Neural progenitor cell (in vitro differentiated cells): Measurements from ENCODE around the gene TEP1. TPM values are rescaled to one million over a fixed set of nuclear protein-coding genes. Genes with fewer than 3 reads are reported as not detected.
A peak's percentile ranks its signal among the peaks of the same experiment; 100 is the strongest.

Experiments
- DNase-seq: peaks from one replicate; pipeline ENCODE4 v3.0.0-alpha.2; 2016; ENCODE audit warnings: low spot score
- H2AFZ ChIP-seq: fragments of 200-600 bp; sonication (generic); replicated peaks from 2 replicates; pipeline ENCODE4 v1.6.1; 2016; ENCODE audit warnings: antibody characterized with exemption
- H3F3A ChIP-seq: fragments of 200-600 bp; sonication (generic); 2 replicates; pipeline ENCODE4 v1.6.1; 2016; ENCODE audit warnings: antibody characterized with exemption, low read depth
- H3K27ac ChIP-seq: fragments of 200-600 bp; sonication (generic); 2 replicates; pipeline ENCODE4 v1.5.1; 2016; ENCODE audit warnings: mild to moderate bottlenecking
- H3K27me3 ChIP-seq: fragments of 200-600 bp; sonication (generic); 2 replicates; pipeline ENCODE4 v1.6.1; 2016; ENCODE audit warnings: mild to moderate bottlenecking, moderate library complexity
- H3K36me3 ChIP-seq: fragments of 200-600 bp; sonication (generic); 2 replicates; pipeline ENCODE4 v1.5.1; 2016
- H3K4me1 ChIP-seq: fragments of 200-600 bp; sonication (generic); 2 replicates; pipeline ENCODE4 v1.6.1; 2016; ENCODE audit warnings: mixed run types
- H3K4me2 ChIP-seq: fragments of 200-600 bp; sonication (generic); 2 replicates; pipeline ENCODE4 v1.6.1; 2016
- H3K4me3 ChIP-seq: fragments of 200-600 bp; sonication (generic); 2 replicates; pipeline ENCODE4 v1.5.1; 2016
- H3K79me2 ChIP-seq: fragments of 200-600 bp; sonication (generic); 2 replicates; pipeline ENCODE4 v1.6.1; 2016; ENCODE audit warnings: low read depth
- H3K9ac ChIP-seq: fragments of 200-600 bp; sonication (generic); 2 replicates; pipeline ENCODE4 v1.6.1; 2016
- H3K9me3 ChIP-seq: fragments of 200-600 bp; sonication (generic); 2 replicates; pipeline ENCODE4 v1.5.1; 2016; ENCODE audit warnings: low read depth
- H4K20me1 ChIP-seq: fragments of 200-600 bp; sonication (generic); 2 replicates; pipeline ENCODE4 v1.6.1; 2016; ENCODE audit warnings: low read depth
- H3K27ac Mint-ChIP-seq: 3 replicates; pipeline ENCODE4 v1.8.0; 2021; ENCODE audit warnings: mixed read lengths
- H3K27me3 Mint-ChIP-seq: 2 replicates; pipeline ENCODE4 v1.8.0; 2022; ENCODE audit warnings: low read depth, mild to moderate bottlenecking, inconsistent platforms, moderate library complexity, mixed read lengths; ENCODE audit not compliant: insufficient read depth
- H3K36me3 Mint-ChIP-seq: 3 replicates; pipeline ENCODE4 v1.8.0; 2021; ENCODE audit warnings: mixed read lengths
- H3K4me1 Mint-ChIP-seq: 3 replicates; pipeline ENCODE4 v1.8.0; 2021; ENCODE audit warnings: mixed read lengths
- H3K4me3 Mint-ChIP-seq: 3 replicates; pipeline ENCODE4 v1.8.0; 2021; ENCODE audit warnings: mild to moderate bottlenecking, moderate library complexity, mixed read lengths
- H3K9me3 Mint-ChIP-seq: 3 replicates; pipeline ENCODE4 v1.8.0; 2020; ENCODE audit warnings: mixed read lengths
- EZH2 ChIP-seq: fragments of 200-600 bp; sonication (generic); IDR thresholded peaks from 2 replicates; pipeline ENCODE4 v1.6.1; 2017; ENCODE audit warnings: antibody characterized with exemption, mild to moderate bottlenecking, moderate library complexity
- EZH2phosphoT487 ChIP-seq: fragments of 200-600 bp; sonication (generic); IDR thresholded peaks from 2 replicates; pipeline ENCODE4 v1.6.1; 2017; ENCODE audit warnings: antibody characterized with exemption
- small RNA-seq: library from RNA; depleted of rRNA; stranded (forward); fragments of <200 nt; gene quantifications from one replicate; pipeline ENCODE3, GENCODE V24; 2015
- total RNA-seq: library from RNA; depleted of rRNA; stranded (reverse); fragments of >200 nt; gene quantifications from 2 replicates; pipeline ENCODE4 v1.2.3, GENCODE V29; 2015; ENCODE audit warnings: low replicate concordance
- TF ChIP-seq, protein P1 (sequence below): fragments of 200-600 bp; sonication (generic); IDR thresholded peaks from 2 replicates; pipeline ENCODE4 v1.5.1; 2017; ENCODE audit warnings: antibody characterized with exemption, mild to moderate bottlenecking

TEP1 gene
- total RNA-seq, 1 donor from 2014 or later = 19.8 TPM

DNA sequence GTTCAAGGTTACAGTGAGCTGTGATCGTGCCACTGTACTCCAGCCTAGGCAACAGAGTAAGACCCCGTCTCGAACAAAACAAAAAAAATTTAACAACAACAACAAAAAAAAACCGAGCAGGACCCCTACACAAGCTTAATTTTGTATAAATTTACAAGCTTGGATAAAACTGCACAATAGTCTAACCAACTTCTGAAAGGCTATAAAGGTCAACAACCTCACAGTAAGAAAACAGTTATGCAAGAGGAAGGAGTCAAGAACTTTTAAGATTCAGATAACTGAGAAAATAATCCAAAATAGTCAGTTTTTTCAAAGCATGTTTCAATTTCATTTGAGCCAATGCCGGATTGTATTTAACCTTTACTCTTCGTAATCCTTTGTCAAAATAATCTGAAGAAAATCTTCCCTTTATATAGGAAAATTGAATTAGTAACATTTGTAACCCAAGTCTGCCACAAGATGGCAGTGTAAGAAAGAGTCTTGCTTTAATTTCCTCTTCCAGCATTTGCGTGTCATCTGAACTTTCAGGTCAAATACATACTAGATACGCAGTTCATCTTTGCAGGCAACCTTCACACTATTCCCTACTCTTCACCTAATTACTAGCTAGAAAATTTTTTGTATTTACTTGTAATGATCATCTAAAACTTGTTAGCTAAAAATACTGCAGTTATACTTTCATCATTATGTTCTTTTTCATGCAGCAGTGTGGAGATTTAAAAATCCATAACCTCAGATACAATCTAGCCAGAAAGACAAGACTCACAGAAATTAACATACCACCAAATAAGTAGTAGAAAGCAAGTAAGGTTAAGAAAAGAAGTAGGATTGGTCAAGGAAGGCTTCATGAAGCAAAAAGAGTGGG, 86.1 kb downstream of the TEP1 start:
- Histone ChIP-seq H3K27me3 (no peaks in the 10 kb centered on the region), H3F3A (peaks cover 27% of the 10 kb centered on the region), H3K36me3 (peaks cover 14% of the 10 kb centered on the region), H3K9ac (no peak overlapping the region), H3K27ac (no peak overlapping the region), H3K4me2 (no peak overlapping the region), H3K9me3 (no peaks in the 10 kb centered on the region), H3K4me3 (no peak overlapping the region), H2AFZ (no peak overlapping the region), H3K4me1 (peaks cover 10% of the 10 kb centered on the region), H4K20me1 (peaks cover 55% of the 10 kb centered on the region), H3K79me2 (peaks cover 96% of the 10 kb centered on the region)
- Mint-ChIP-seq H3K9me3 (no peaks in the 10 kb centered on the region), H3K27ac (no peak overlapping the region), H3K27me3 (no peaks in the 10 kb centered on the region), H3K36me3 (peaks cover 16% of the 10 kb centered on the region), H3K4me3 (no peak overlapping the region), H3K4me1 (peaks cover 21% of the 10 kb centered on the region)
- DNase-seq = peak; percentile 65
- TF ChIP-seq, protein P1, sequence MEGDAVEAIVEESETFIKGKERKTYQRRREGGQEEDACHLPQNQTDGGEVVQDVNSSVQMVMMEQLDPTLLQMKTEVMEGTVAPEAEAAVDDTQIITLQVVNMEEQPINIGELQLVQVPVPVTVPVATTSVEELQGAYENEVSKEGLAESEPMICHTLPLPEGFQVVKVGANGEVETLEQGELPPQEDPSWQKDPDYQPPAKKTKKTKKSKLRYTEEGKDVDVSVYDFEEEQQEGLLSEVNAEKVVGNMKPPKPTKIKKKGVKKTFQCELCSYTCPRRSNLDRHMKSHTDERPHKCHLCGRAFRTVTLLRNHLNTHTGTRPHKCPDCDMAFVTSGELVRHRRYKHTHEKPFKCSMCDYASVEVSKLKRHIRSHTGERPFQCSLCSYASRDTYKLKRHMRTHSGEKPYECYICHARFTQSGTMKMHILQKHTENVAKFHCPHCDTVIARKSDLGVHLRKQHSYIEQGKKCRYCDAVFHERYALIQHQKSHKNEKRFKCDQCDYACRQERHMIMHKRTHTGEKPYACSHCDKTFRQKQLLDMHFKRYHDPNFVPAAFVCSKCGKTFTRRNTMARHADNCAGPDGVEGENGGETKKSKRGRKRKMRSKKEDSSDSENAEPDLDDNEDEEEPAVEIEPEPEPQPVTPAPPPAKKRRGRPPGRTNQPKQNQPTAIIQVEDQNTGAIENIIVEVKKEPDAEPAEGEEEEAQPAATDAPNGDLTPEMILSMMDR = peak; percentile 79
- TF ChIP-seq EZH2 = no peak
- TF ChIP-seq EZH2phosphoT487 = no peak

DNA sequence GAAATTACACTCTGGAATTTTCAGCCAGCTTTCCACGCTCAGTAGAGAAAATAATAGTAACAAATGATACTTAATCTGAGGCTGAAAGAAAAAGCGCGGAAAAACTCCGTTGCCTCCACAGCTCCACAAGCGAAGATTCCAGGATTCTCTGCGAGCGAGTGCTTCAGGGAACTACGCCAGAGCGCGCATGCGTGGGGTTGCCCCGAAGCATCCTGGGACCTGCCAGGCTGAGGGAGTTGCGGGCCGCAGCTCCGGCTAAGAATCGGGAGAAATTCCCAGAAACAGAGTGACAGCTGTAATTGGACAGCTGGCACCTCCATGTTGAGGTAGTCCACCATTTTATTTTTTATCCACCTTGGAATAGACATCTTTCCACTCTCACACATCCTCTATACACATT, 95.6 kb downstream of the TEP1 start:
- Histone ChIP-seq H3K4me1 (no peaks in the 10 kb centered on the region), H3K9me3 (no peaks in the 10 kb centered on the region), H3K36me3 (peaks cover 26% of the 10 kb centered on the region), H2AFZ (no peak overlapping the region), H3F3A (peaks cover 4% of the 10 kb centered on the region), H3K27me3 (no peaks in the 10 kb centered on the region), H3K27ac (no peak overlapping the region), H4K20me1 (peaks cover 12% of the 10 kb centered on the region), H3K9ac (no peak overlapping the region), H3K4me3 (no peak overlapping the region), H3K4me2 (no peak overlapping the region), H3K79me2 (peaks cover 40% of the 10 kb centered on the region)
- peaks cover 6% of the 10 kb centered on the region for H3K27me3 Mint-ChIP-seq
- no peak overlapping the region for H3K27ac Mint-ChIP-seq
- no peak for DNase-seq
- H3K4me3 Mint-ChIP-seq = no peak overlapping the region
- no peak for TF ChIP-seq EZH2
- TF ChIP-seq, protein P1 = no peak
- no peak for TF ChIP-seq EZH2phosphoT487
- peaks cover 35% of the 10 kb centered on the region for H3K36me3 Mint-ChIP-seq
- no peaks in the 10 kb centered on the region for H3K4me1 Mint-ChIP-seq
- no peaks in the 10 kb centered on the region for H3K9me3 Mint-ChIP-seq

Small RNA genes lying within 50 kb of the gene (small RNA-seq; reads per million reads assigned to genes)
- not detected for gene RNA5SP382
- gene SNORA79B = 0.20 reads per million
- 924 reads per million, percentile 99 among the genes with 10 or more reads in this experiment for gene SNORD126

Other genes starting within 250 kb of the TEP1 start
- gene OR11G2, start 222.6 kb downstream of the TEP1 start, total RNA-seq = not detected in 2 replicates
- gene OR11H6, start 189.8 kb downstream of the TEP1 start, total RNA-seq = not detected in 2 replicates
- not detected in 2 replicates for gene OR11H7, start 184.5 kb downstream of the TEP1 start, total RNA-seq
- gene OR11H4, start 174.2 kb downstream of the TEP1 start, total RNA-seq = not detected in 2 replicates
- 15.1 and 15.3 TPM in 2 replicates for gene TTC5, start 107.5 kb downstream of the TEP1 start, total RNA-seq
- 218 and 279 TPM in 2 replicates for gene CCNB1IP1, start 80.2 kb downstream of the TEP1 start, total RNA-seq
- gene PARP2, start 69.9 kb downstream of the TEP1 start, total RNA-seq = 33.2 and 47.2 TPM in 2 replicates
- 0.22 TPM in 1 of 2 replicates, not detected in the other for gene KLHL33, start 22.7 kb upstream of the TEP1 start, total RNA-seq
- 62.5 and 67.0 TPM in 2 replicates for gene OSGEP, start 41.3 kb upstream of the TEP1 start, total RNA-seq
- 76.6 and 118 TPM in 2 replicates for gene APEX1, start 41.7 kb upstream of the TEP1 start, total RNA-seq
- 24.1 and 35.3 TPM in 2 replicates for gene PIP4P1, start 47.9 kb upstream of the TEP1 start, total RNA-seq
- 43.6 and 50.6 TPM in 2 replicates for gene PNP, start 55.9 kb upstream of the TEP1 start, total RNA-seq
- gene RNASE10, start 92.0 kb upstream of the TEP1 start, total RNA-seq = not detected in 2 replicates
- not detected in 2 replicates for gene RNASE9, start 147.5 kb upstream of the TEP1 start, total RNA-seq
- not detected in 2 replicates for gene RNASE11, start 174.5 kb upstream of the TEP1 start, total RNA-seq
- not detected in 2 replicates for gene RNASE12, start 177.9 kb upstream of the TEP1 start, total RNA-seq
- not detected in 2 replicates for gene OR6S1, start 228.2 kb upstream of the TEP1 start, total RNA-seq